Activated T-cell treated with anti-CD3 and anti-CD28 coated beads, Interleukin-2, amount 50 U/mL, for 72 hours (primary cell): ENCODE measurements around the gene DNAAF3. TPM values are rescaled to one million over a fixed set of nuclear protein-coding genes. Genes with fewer than 3 reads are reported as not detected.

Experiments used
- ATAC-seq, 2 donors: fragments of 150-1000 bp; cut with Tn5 transposase; replicated peaks in 1 of 2; 2 replicates each; pipeline ENCODE4 v1.10.0; 2021; ENCODE audit warnings: moderate library complexity in 2 of 2, mild to moderate bottlenecking in 1 of 2
- DNase-seq, 2 donors: peaks; one replicate each; pipeline ENCODE4 v3.0.0; 2021 to 2022; ENCODE audit warnings: mixed read lengths in 1 of 2
- H3K27ac Mint-ChIP-seq: one replicate; pipeline ENCODE4 v1.8.0; 2022; ENCODE audit warnings: mild to moderate bottlenecking, moderate library complexity, mixed read lengths
- H3K27me3 Mint-ChIP-seq: one replicate; pipeline ENCODE4 v1.8.0; 2022; ENCODE audit warnings: low read depth, mixed read lengths
- H3K36me3 Mint-ChIP-seq, 2 donors: one replicate each; pipeline ENCODE4 v1.8.0; 2022; ENCODE audit warnings: mixed read lengths in 2 of 2, mild to moderate bottlenecking in 1 of 2; ENCODE audit not compliant: insufficient read depth in 2 of 2
- H3K4me1 Mint-ChIP-seq: one replicate; pipeline ENCODE4 v1.8.0; 2022; ENCODE audit warnings: low read depth, mixed read lengths
- H3K4me3 Mint-ChIP-seq, 2 donors: one replicate each; pipeline ENCODE4 v1.8.0; 2022; ENCODE audit warnings: mild to moderate bottlenecking in 2 of 2, mixed read lengths in 2 of 2, moderate library complexity in 2 of 2
- H3K9me3 Mint-ChIP-seq, 2 donors: one replicate each; pipeline ENCODE4 v1.8.0; 2022; ENCODE audit warnings: mixed read lengths in 2 of 2
- total RNA-seq, 2 donors: library from RNA; stranded (reverse); gene quantifications; one replicate each; pipeline ENCODE4 v1.2.3, GENCODE V29; 2022

Gene DNAAF3
- total RNA-seq, 2 donors from 2014 or later, result 0.46 TPM

DNA sequence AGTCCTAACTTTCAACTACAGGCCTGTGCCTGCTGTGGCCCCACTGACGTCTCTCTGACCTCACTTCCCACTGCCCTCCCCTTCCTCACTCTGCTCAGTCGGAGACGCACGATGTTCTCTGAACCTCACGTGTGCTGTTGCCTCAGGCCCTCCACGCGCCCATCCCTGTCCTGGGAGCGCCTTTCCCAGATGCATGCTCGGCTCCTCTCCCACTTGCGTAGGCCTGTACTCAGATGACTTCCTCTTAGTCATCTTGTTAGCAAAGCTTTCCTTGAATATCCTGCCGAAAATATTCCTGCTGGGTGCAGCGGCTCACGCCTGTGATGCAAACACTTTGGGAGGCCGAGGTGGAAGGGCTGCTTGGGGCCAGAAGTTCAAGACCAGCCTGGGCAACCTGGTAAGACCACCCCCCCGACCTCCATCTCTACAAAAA, 23.0 kb upstream of the DNAAF3 start:
- no peaks in the 10 kb centered on the region for H3K9me3 Mint-ChIP-seq
- DNase-seq (no peak), ATAC-seq (no peak)
- no peak overlapping the region for H3K27ac Mint-ChIP-seq
- H3K4me3 Mint-ChIP-seq, result no peak overlapping the region
- H3K36me3 Mint-ChIP-seq, result no peaks in the 10 kb centered on the region
- H3K27me3 Mint-ChIP-seq, result peaks cover 6% of the 10 kb centered on the region
- peaks cover 12% of the 10 kb centered on the region for H3K4me1 Mint-ChIP-seq

DNA sequence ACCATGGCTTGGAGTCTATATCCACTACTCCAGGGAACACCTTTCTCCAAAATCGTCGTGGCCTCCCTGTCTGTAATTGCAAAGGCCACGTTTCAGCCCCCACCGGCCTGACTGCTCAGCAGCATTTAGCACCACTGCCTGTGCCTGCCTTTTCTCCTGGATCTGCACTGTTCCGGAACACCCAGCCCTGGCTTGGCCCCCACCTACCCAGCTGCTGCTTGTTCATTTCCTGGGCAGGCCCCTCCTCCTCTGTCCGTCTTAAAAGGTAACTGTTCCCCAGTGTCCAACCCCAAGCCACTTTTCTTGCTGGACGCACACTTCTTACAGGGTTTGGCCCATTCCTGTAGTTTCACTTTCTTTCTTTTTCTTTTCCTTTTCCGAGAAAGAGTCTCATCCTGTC, 22.2 kb upstream of the DNAAF3 start:
- Mint-ChIP-seq H3K27ac (no peak overlapping the region), H3K36me3 (no peaks in the 10 kb centered on the region), H3K27me3 (peaks cover 6% of the 10 kb centered on the region), H3K9me3 (no peaks in the 10 kb centered on the region), H3K4me1 (peaks cover 12% of the 10 kb centered on the region), H3K4me3 (peak overlapping the region in 1 of 2 donors; percentile 42)
- no peak for ATAC-seq
- no peak for DNase-seq

DNA sequence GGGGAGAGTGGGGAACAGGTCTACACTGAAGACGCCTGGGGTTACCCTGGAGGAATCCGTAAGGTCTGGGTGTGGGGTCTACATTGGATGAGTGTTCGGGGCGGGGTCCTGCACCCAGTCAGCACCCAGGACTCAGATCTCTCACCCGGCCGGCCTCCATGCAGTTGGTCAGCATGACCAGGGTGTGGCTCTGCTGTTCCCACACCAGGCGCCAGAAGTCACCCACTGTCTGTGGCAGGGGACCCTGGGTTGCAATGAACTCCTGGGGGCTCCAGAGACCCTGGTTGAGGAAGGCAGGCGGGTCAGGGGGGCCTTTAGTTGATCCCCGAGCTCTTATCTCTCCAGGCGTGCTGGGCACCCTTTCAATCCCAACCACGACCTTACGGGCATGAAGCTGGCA, 19.7 kb upstream of the DNAAF3 start:
- H3K4me1 Mint-ChIP-seq, result peaks cover 12% of the 10 kb centered on the region
- no peak for ATAC-seq
- H3K9me3 Mint-ChIP-seq, result no peaks in the 10 kb centered on the region
- peaks cover 20% of the 10 kb centered on the region for H3K27me3 Mint-ChIP-seq
- H3K27ac Mint-ChIP-seq, result no peak overlapping the region
- no peaks in the 10 kb centered on the region for H3K36me3 Mint-ChIP-seq
- no peak overlapping the region for H3K4me3 Mint-ChIP-seq
- no peak for DNase-seq

DNA sequence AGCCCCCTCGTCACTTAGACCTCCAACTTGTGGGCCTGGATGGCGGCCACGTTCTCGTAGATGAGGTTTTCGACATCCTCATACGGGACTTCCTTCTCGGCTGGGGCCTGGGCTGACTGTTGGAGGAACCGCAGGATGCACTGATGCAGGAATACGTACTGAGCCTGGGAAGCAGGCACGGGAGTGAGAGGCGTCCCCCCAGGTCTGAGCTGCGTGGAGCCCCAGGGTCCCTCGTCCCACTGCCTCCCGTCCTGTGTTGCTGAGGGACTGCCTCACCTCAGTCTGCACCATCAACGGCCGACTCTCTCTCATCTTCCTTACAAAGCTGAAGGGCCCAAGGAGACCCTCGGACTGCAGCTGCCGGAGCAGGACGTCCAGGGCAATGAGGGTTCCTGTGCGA, 15.3 kb upstream of the DNAAF3 start:
- H3K9me3 Mint-ChIP-seq, result no peaks in the 10 kb centered on the region
- H3K27ac Mint-ChIP-seq, result no peak overlapping the region
- ATAC-seq (no peak), DNase-seq (no peak)
- H3K4me3 Mint-ChIP-seq, result no peak overlapping the region
- peaks cover 49% of the 10 kb centered on the region for H3K27me3 Mint-ChIP-seq
- peaks cover 19% of the 10 kb centered on the region for H3K4me1 Mint-ChIP-seq
- no peaks in the 10 kb centered on the region for H3K36me3 Mint-ChIP-seq

DNA sequence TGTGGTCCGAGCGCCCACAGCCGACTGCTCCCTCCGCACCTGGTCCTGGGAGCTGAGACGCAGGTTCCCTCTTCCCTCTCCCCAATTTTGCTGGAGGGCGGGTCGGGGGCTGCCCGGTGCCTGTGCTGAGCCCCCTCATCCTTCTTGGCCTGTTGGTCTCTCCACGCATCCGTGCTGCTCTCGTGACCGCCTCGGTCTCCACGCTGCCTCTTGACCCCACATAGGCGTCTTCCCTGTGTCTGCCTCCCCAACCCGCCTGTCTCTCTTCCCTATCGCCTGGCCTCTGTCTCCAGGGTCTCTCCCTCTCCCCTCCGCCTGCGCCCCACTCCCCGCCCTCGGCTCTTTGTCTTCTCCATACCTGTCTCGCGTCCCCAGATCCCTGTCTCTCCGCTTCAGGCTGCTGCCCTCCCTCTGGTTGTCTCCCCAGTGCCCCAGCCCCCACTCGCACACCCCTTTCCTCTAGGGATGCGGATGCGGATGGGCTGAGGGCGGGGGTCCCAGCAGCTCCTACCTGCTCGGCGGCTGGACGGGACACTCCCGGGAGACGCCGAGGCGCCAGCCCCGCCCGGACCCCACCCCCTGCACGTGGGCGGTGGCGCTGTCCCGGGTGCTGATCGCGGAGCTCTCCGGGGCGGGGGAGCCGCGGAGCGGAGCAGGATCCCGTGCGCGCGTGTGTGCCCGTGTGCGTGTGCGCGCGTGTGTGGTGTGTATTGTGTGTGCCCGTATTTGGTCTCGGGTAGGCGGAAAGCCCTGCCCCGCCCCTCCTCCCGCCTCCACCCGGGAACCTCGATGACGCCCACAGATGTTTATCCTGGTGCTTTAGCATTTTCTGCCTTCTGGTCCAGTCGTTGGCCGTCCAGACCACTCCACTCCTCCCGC, 13.4 kb upstream of the DNAAF3 start, which contains the start of gene SYT5:
Gene SYT5 (minus strand): TSS at position 684 of the 879 bp plus-strand sequence. CDS start 1,248 bp downstream, outside the sequence.
- peak within 1 kb of the TSS; percentile 70 to 84 for H3K4me3 Mint-ChIP-seq

DNA sequence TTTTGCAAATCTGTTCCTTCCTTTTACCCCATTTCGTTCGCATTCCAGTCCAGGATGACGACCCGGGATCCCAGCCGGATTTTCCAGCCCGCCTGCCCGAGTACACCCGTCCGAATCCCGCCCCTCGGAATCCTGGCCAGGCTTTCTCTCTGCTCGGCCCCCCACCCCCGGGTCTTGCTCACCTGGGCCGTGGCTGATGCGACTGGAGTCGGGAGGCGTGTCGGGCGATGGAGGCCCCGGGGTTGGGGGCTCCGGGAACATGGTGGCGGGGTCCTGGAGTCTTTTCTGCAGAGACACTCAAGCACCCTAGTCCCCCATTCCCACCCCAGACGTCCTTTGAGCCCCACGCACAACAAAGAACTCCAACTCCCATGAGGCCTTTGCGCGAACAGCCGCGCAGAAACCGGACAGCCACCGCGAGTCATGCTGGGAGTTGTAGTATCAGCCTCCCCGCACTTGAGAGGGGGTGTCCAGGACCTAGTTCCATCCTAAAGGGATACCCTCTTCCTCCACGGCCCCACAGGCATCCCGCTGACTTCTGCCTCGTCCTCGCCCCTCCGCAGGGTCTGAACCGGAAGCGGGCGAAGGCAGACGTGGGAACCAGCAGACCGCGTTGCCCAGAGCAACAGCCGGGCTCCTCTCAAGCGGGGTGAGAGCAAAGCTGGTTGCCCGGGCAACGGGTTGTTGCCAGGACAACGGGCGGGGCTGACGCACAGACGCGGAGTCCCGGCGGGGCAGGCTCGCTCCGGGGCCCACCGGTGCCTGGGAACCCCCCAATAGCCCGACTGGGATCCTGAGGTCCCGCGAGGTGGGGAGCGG, 12.6 kb upstream of the DNAAF3 start:
- Mint-ChIP-seq H3K27ac (no peak overlapping the region), H3K4me3 (peak overlapping the region; percentile 70 to 84), H3K27me3 (peaks cover 68% of the 10 kb centered on the region)

More for the DNA sequence above, 13.4 kb upstream of the DNAAF3 start, which contains the start of gene SYT5:
- H3K9me3 Mint-ChIP-seq, result no peaks in the 10 kb centered on the region
- ATAC-seq (peak; percentile 55 to 62), DNase-seq (peak; percentile 72 to 80)
- H3K27me3 Mint-ChIP-seq, result peaks cover 68% of the 10 kb centered on the region
- H3K36me3 Mint-ChIP-seq, result peaks cover 0 to 3% of the 10 kb centered on the region in 2 donors
- peaks cover 19% of the 10 kb centered on the region for H3K4me1 Mint-ChIP-seq
- H3K27ac Mint-ChIP-seq, result no peak within 1 kb of the TSS

DNA sequence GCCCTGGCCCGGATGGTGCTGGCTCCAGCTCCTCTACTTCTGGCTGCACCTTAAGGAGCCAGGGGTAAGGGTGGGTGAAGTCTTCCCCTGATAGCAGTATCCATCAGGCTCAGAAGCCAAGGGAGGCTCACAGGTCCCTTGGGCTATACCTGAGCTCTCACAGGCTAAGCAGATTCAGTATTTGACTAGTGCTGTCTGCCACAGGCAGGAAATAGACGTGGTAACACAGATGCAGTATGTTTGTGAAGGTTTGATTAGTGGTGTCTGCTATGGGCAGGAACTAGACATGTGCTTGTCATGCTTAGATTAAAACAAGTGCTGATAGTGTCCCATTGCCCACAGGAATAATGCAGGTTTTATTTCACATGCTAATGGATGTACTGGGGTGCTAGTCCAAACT, 9.7 kb upstream of the DNAAF3 start:
- peaks cover 0 to 3% of the 10 kb centered on the region in 2 donors for H3K36me3 Mint-ChIP-seq
- peaks cover 36% of the 10 kb centered on the region for H3K4me1 Mint-ChIP-seq
- DNase-seq, result no peak
- H3K9me3 Mint-ChIP-seq, result no peaks in the 10 kb centered on the region
- peaks cover 76% of the 10 kb centered on the region for H3K27me3 Mint-ChIP-seq
- H3K4me3 Mint-ChIP-seq, result no peak overlapping the region
- H3K27ac Mint-ChIP-seq, result no peak overlapping the region
- no peak for ATAC-seq

More for the DNA sequence above, 12.6 kb upstream of the DNAAF3 start:
- ATAC-seq (peak; percentile 87 to 88), DNase-seq (peak; percentile 89 to 93)
- peaks cover 0 to 3% of the 10 kb centered on the region in 2 donors for H3K36me3 Mint-ChIP-seq
- peaks cover 25% of the 10 kb centered on the region for H3K4me1 Mint-ChIP-seq
- no peaks in the 10 kb centered on the region for H3K9me3 Mint-ChIP-seq

DNA sequence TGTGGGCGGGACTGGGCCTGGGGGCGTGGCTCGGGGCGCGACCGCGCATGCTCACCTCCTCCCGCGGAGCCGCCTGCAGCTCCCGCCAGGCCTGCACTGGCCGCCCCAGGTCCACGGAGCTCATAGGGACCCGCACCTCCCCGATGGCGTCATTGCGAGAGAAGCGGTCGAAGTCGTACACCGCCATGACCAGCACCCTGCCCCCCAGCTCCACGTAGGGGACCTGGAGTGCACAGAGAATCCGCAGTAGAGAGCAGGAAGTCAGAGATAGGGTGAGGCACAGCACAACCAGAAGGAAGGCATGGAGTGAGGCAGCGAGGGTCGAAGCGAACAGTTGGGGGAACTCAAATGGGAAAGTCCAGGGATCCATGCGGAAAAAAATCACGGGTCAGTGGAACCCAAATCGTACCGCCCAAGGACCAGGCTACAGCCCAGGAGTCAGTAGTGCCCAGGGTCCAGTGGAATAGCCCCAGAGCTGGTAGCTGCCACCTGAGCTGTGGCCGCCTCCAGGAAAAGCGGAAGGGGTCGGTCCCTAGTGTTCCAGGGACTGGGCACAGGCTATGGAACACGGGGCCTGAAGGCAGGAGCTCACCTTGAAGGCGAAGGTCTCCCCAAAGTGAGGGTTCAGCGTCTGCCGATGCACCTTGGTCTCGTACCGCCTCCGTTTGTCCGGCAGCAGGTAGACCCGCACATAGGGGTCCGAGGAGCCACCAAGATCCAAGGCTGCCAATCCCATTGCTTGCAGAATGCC, 8.9 kb upstream of the DNAAF3 start:
- Mint-ChIP-seq H3K27me3 (peaks cover 76% of the 10 kb centered on the region), H3K4me1 (peaks cover 31% of the 10 kb centered on the region), H3K36me3 (peaks cover 0 to 3% of the 10 kb centered on the region in 2 donors), H3K9me3 (no peaks in the 10 kb centered on the region), H3K27ac (no peak overlapping the region), H3K4me3 (peak overlapping the region in 1 of 2 donors; percentile 48)
- DNase-seq (no peak), ATAC-seq (no peak)

DNA sequence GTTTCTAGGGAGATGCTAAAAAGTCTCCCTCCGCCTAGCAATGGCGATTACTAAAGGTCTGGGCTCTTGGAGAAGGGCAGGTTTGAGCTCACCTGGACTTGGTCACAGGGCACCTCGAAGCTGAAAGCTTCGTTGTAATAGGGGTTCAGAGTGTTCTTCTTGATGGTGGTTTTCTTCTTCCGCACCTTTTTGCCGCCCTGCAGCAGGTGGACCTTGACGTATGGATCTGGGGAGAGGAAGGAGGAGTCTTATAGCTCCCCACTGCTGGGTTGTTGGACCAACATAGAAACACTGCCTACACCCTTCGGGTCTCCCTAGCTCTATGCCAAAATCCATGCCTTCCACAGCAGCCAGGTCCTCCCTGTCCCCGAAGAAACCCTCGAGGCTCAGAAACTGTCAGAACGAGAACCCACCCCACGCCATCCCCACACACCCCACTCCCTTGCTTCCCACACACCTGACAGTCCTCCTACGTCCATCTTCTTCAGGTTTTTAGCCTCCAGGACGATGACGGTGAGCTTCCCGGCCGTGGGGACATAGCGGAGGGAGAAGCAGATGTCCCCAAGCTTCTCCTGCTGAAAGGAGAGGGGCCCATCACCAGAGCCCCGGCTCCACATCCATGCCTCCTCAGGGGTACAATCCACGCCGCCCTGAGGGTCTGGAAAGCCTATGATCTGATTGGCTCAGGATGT, 8.2 kb upstream of the DNAAF3 start:
- DNase-seq, result no peak
- Mint-ChIP-seq H3K27ac (no peak overlapping the region), H3K4me3 (peak overlapping the region; percentile 74 to 76), H3K4me1 (peaks cover 24% of the 10 kb centered on the region), H3K36me3 (peaks cover 0 to 3% of the 10 kb centered on the region in 2 donors), H3K9me3 (no peaks in the 10 kb centered on the region), H3K27me3 (peaks cover 74% of the 10 kb centered on the region)
- ATAC-seq, result no peak

DNA sequence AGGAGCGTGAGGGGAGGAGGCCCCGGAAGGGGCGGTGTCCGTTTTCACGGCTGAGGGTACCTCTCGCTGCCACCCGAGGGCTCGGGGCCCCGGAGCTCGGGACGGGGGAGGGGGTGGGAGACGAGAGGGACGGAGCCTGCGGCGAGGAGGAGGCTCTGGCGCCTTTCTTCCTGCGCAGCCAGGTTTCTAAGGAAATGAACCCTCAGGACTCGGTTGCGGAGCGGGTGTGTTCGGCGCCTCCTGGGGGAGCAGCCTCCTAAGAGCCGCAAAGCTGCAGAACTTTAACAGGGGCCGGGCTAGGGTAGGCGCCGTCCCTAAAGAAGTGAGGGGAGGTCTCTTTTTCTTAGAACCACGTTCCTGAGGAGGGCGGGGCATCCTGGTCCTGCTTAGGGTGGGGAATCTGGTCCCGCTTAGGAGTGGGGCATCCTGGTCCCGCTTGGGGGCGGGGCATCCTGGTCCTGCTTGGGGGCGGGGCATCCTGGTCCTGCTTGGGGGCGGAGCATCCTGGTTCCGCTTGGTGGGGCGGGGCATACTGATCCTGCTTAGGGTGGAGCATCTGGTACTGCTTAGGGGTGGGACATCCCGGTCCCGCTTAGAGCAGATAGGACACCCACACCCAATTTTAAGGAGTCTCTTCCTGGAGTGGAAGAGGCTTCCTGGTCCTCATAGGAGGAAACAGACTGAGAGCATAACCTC, 7.4 kb upstream of the DNAAF3 start:
- Mint-ChIP-seq H3K27ac (no peak overlapping the region), H3K4me3 (peak overlapping the region; percentile 74 to 76), H3K4me1 (peaks cover 17% of the 10 kb centered on the region), H3K9me3 (no peaks in the 10 kb centered on the region), H3K27me3 (peaks cover 77% of the 10 kb centered on the region), H3K36me3 (peaks cover 0 to 3% of the 10 kb centered on the region in 2 donors)
- DNase-seq (peak; percentile 70 to 71), ATAC-seq (peak; percentile 75 to 76)

DNA sequence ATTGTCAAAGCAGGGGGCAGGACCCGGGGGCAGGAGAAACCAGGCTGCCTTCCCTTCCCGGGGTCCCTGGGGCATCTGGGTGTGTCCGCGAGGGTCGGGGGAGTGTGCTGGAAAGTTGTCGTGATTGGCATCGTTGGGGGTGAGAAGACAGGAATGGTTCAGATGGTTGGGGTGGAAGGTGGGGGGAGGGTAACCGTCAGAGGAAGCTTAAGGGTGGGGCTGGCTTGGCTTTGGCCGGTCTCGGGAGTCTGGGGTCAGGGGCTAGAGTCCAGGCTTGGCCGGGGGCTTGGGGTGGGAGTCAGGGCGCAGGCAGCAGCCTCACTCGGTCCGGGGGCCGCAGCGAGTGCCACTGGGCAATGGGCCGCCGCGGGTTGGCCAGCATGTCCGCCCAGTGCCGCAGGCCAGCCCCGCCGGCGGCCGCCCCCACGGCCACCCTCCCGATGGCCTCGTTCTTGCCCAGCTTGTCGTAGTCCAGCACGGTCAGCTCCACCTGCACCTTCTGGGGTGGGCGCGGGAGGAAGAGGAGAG, 6.8 kb upstream of the DNAAF3 start:
- Mint-ChIP-seq H3K36me3 (peaks cover 0 to 3% of the 10 kb centered on the region in 2 donors), H3K4me3 (peak overlapping the region; percentile 74 to 76), H3K27ac (no peak overlapping the region), H3K4me1 (peaks cover 17% of the 10 kb centered on the region), H3K27me3 (peaks cover 77% of the 10 kb centered on the region), H3K9me3 (no peaks in the 10 kb centered on the region)
- ATAC-seq, result no peak
- DNase-seq, result no peak
